BLaER1 treated with 17β-estradiol and CSF1 and Interleukin-3, amounts not matched to agents 10 nM and 100 nM (cell line): ENCODE data around the gene KLF3.

ENCODE experiments used
- H3K27ac ChIP-seq, 11 experiments: shearing (Covaris generic); formaldehyde crosslinking; 2 replicates each; pipeline ENCODE4 v1.8.1; 2022
- H3K27me3 ChIP-seq, 11 experiments: shearing (Covaris generic); formaldehyde crosslinking; 2 replicates each; pipeline ENCODE4 v1.8.1; 2022
- H3K36me3 ChIP-seq, 11 experiments: shearing (Covaris generic); formaldehyde crosslinking; 2 replicates each; pipeline ENCODE4 v1.8.1; 2022
- H3K4me1 ChIP-seq, 10 experiments: shearing (Covaris generic); formaldehyde crosslinking; 2 replicates each; pipeline ENCODE4 v1.8.1; 2022
- H3K4me2 ChIP-seq, 11 experiments: shearing (Covaris generic); formaldehyde crosslinking; 2 replicates each; pipeline ENCODE4 v1.8.1; 2022
- H3K4me3 ChIP-seq, 10 experiments: shearing (Covaris generic); formaldehyde crosslinking; 2 replicates each; pipeline ENCODE4 v1.8.1; 2022
- H3K9ac ChIP-seq, 11 experiments: shearing (Covaris generic); formaldehyde crosslinking; 2 replicates each; pipeline ENCODE4 v1.8.1; 2022
- H3K9me3 ChIP-seq, 11 experiments: shearing (Covaris generic); formaldehyde crosslinking; replicated peaks in 1 of 11; 2 replicates each; pipeline ENCODE4 v1.8.1; 2022
- H4K20me1 ChIP-seq, 11 experiments: shearing (Covaris generic); formaldehyde crosslinking; 2 replicates each; pipeline ENCODE4 v1.8.1; 2022
- Cebpa-rat ChIP-seq, 11 experiments: shearing (Covaris generic); IDR thresholded peaks; 2 replicates each; pipeline ENCODE4 v1.8.1; 2022

Gene KLF3

GRCh38 chr4:38669208-38669607 is 5.2 kb downstream of the KLF3 start:
- H3K4me1 ChIP-seq = peaks cover 10 to 85% (median 20%) of the 10 kb centered on the region in 10 experiments
- peak overlapping the region in 2 of 11 experiments; percentile 17 to 47; a peak in 3 of 22 replicates for H3K4me2 ChIP-seq

GRCh38 chr4:38670109-38670901 is 6.3 kb downstream of the KLF3 start:
- Histone ChIP-seq H3K9me3 (no peaks in the 10 kb centered on the region), H3K27ac (no peak overlapping the region), H3K27me3 (peaks cover 32 to 99% (median 90%) of the 10 kb centered on the region in 11 experiments), H3K4me1 (peaks cover 10 to 96% (median 20%) of the 10 kb centered on the region in 10 experiments), H3K4me2 (peak overlapping the region in 3 of 11 experiments; percentile 77 to 95 (median 93); a peak in 5 of 22 replicates), H4K20me1 (peaks cover 6 to 100% (median 23%) of the 10 kb centered on the region in 11 experiments; a peak in 17 of 22 replicates), H3K36me3 (peaks cover 0 to 18% (median 0%) of the 10 kb centered on the region in 11 experiments; a peak in 1 of 22 replicates), H3K9ac (peak overlapping the region in 1 of 11 experiments; percentile 4; a peak in 1 of 22 replicates), H3K4me3 (no peak overlapping the region)
- no peak for TF ChIP-seq Cebpa-rat (IDR thresholded peaks at IDR 0.05)

More at GRCh38 chr4:38669208-38669607, 5.2 kb downstream of the KLF3 start:
- H3K4me3 ChIP-seq = no peak overlapping the region
- no peak overlapping the region for H3K9ac ChIP-seq
- no peak for TF ChIP-seq Cebpa-rat (IDR thresholded peaks at IDR 0.05)
- H3K27ac ChIP-seq = no peak overlapping the region
- peaks cover 6 to 93% (median 31%) of the 10 kb centered on the region in 11 experiments; a peak in 18 of 22 replicates for H4K20me1 ChIP-seq
- no peaks in the 10 kb centered on the region for H3K9me3 ChIP-seq
- H3K27me3 ChIP-seq = peaks cover 35 to 99% (median 90%) of the 10 kb centered on the region in 11 experiments
- H3K36me3 ChIP-seq = peaks cover 0 to 18% (median 0%) of the 10 kb centered on the region in 11 experiments; a peak in 1 of 22 replicates

- no peak overlapping the region for H3K4me3 ChIP-seq
- peak overlapping the region in 4 of 11 experiments; percentile 26 to 95 (median 85); a peak in 6 of 22 replicates for H3K4me2 ChIP-seq
- no peaks in the 10 kb centered on the region for H3K9me3 ChIP-seq
- peaks cover 10 to 97% (median 20%) of the 10 kb centered on the region in 10 experiments for H3K4me1 ChIP-seq
- peaks cover 25 to 93% (median 84%) of the 10 kb centered on the region in 11 experiments for H3K27me3 ChIP-seq
- H3K27ac ChIP-seq = no peak overlapping the region
- H4K20me1 ChIP-seq = peaks cover 0 to 100% (median 17%) of the 10 kb centered on the region in 11 experiments; a peak in 14 of 22 replicates
- peak overlapping the region in 1 of 11 experiments; percentile 75; a peak in 2 of 22 replicates for H3K9ac ChIP-seq
- peaks cover 0 to 13% (median 0%) of the 10 kb centered on the region in 11 experiments; a peak in 1 of 22 replicates for H3K36me3 ChIP-seq
- no peak for TF ChIP-seq Cebpa-rat (IDR thresholded peaks at IDR 0.05)
These were observed 7.1 kb downstream of the KLF3 start for GRCh38 chr4:38670939-38671591.

- Histone ChIP-seq H3K27me3 (peaks cover 22 to 88% (median 79%) of the 10 kb centered on the region in 11 experiments), H3K9me3 (no peaks in the 10 kb centered on the region), H3K4me1 (peaks cover 10 to 97% (median 20%) of the 10 kb centered on the region in 10 experiments), H3K9ac (peak overlapping the region in 1 of 11 experiments; percentile 75; a peak in 2 of 22 replicates), H3K4me2 (peak overlapping the region in 7 of 11 experiments; percentile 26 to 95 (median 62); a peak in 9 of 22 replicates), H4K20me1 (peaks cover 0 to 100% (median 12%) of the 10 kb centered on the region in 11 experiments; a peak in 14 of 22 replicates), H3K36me3 (peaks cover 0 to 11% (median 0%) of the 10 kb centered on the region in 11 experiments; a peak in 1 of 22 replicates), H3K4me3 (no peak overlapping the region), H3K27ac (no peak overlapping the region)
- TF ChIP-seq Cebpa-rat (IDR thresholded peaks at IDR 0.05) = no peak
These were observed 7.6 kb downstream of the KLF3 start for GRCh38 chr4:38671592-38671940.

- Histone ChIP-seq H3K4me2 (peak overlapping the region; percentile 35 to 95 (median 61); a peak in 21 of 22 replicates), H3K9ac (peak overlapping the region in 2 of 11 experiments; percentile 67 to 75; a peak in 4 of 22 replicates), H3K27ac (peak overlapping the region in 2 of 11 experiments; percentile 39 to 48; a peak in 4 of 22 replicates), H3K27me3 (peaks cover 22 to 83% (median 74%) of the 10 kb centered on the region in 11 experiments), H3K4me1 (peaks cover 10 to 95% (median 16%) of the 10 kb centered on the region in 10 experiments), H3K9me3 (no peaks in the 10 kb centered on the region), H4K20me1 (peaks cover 0 to 100% (median 7%) of the 10 kb centered on the region in 11 experiments; a peak in 14 of 22 replicates), H3K4me3 (peak overlapping the region in 2 of 10 experiments; percentile 15 to 31; a peak in 3 of 20 replicates), H3K36me3 (peaks cover 0 to 11% (median 0%) of the 10 kb centered on the region in 11 experiments; a peak in 1 of 22 replicates)
- no peak for TF ChIP-seq Cebpa-rat (IDR thresholded peaks at IDR 0.05)
These were observed 8.0 kb downstream of the KLF3 start for GRCh38 chr4:38672074-38672396.

GRCh38 chr4:38672397-38673129 is 8.6 kb downstream of the KLF3 start:
- TF ChIP-seq Cebpa-rat (IDR thresholded peaks at IDR 0.05) = no peak
- Histone ChIP-seq H4K20me1 (peaks cover 0 to 100% (median 6%) of the 10 kb centered on the region in 11 experiments; a peak in 13 of 22 replicates), H3K9ac (peak overlapping the region in 2 of 11 experiments; percentile 67 to 75; a peak in 4 of 22 replicates), H3K9me3 (no peaks in the 10 kb centered on the region), H3K4me2 (peak overlapping the region; percentile 35 to 95 (median 61); a peak in 21 of 22 replicates), H3K27ac (peak overlapping the region in 3 of 11 experiments; percentile 23 to 48 (median 39); a peak in 5 of 22 replicates), H3K36me3 (peaks cover 0 to 11% (median 0%) of the 10 kb centered on the region in 11 experiments; a peak in 1 of 22 replicates), H3K4me3 (peak overlapping the region in 2 of 10 experiments; percentile 15 to 31; a peak in 3 of 20 replicates), H3K4me1 (peaks cover 9 to 91% (median 12%) of the 10 kb centered on the region in 10 experiments; a peak in 19 of 20 replicates), H3K27me3 (peaks cover 19 to 78% (median 69%) of the 10 kb centered on the region in 11 experiments)

GRCh38 chr4:38673130-38673978 is 9.4 kb downstream of the KLF3 start:
- Histone ChIP-seq H3K9ac (peak overlapping the region in 2 of 11 experiments; percentile 67 to 75; a peak in 4 of 22 replicates), H3K4me2 (peak overlapping the region in 4 of 11 experiments; percentile 43 to 95 (median 85); a peak in 9 of 22 replicates)

More at GRCh38 chr4:38673130-38673978, 9.4 kb downstream of the KLF3 start:
- Histone ChIP-seq H4K20me1 (peaks cover 0 to 100% (median 4%) of the 10 kb centered on the region in 11 experiments; a peak in 8 of 22 replicates), H3K9me3 (no peaks in the 10 kb centered on the region), H3K4me1 (peaks cover 9 to 88% (median 12%) of the 10 kb centered on the region in 10 experiments; a peak in 19 of 20 replicates), H3K27ac (peak overlapping the region in 3 of 11 experiments; percentile 23 to 48 (median 39); a peak in 4 of 22 replicates), H3K27me3 (peaks cover 11 to 70% (median 61%) of the 10 kb centered on the region in 11 experiments), H3K36me3 (peaks cover 0 to 12% (median 0%) of the 10 kb centered on the region in 11 experiments; a peak in 1 of 22 replicates), H3K4me3 (0 out of 20 replicates have a peak overlapping the region, but pooled peaks of 1 of the 10 experiments have one; percentile 31)
- TF ChIP-seq Cebpa-rat (IDR thresholded peaks at IDR 0.05) = no peak
